ENCODE data around the gene CXXC4. TPM values are rescaled to one million over a fixed set of nuclear protein-coding genes. Genes with fewer than 3 reads are reported as not detected.
A peak's percentile ranks its signal among the peaks of the same experiment; 100 is the strongest.

Gene CXXC4
- total and polyA plus RNA-seq, 4 donors, result 10.2 to 52.9 (median 29.1) TPM

- H3K27ac ChIP-seq (ENCODE audit: low read depth, low read length), result no peak overlapping the region
- WGBS (ENCODE audit: insufficient coverage), result 22% methylated on average over 1 of the region's 2 CpGs
- no peaks in the 10 kb centered on the region for H3K36me3 ChIP-seq (ENCODE audit: control insufficient read depth, insufficient read depth, low read length)
- H3K27me3 ChIP-seq (ENCODE audit: control insufficient read depth, insufficient read depth, low read length), result no peaks in the 10 kb centered on the region
- DNase-seq (ENCODE audit: low read depth in 4 of 6, low spot score in 6 of 6), result peak in 2 of 6 donors; percentile 33 to 58
- H3K4me1 ChIP-seq (ENCODE audit: control insufficient read depth, insufficient read depth, low read length), result no peaks in the 10 kb centered on the region
- no peak overlapping the region for H3K4me3 ChIP-seq (ENCODE audit: low read depth, low read length)
- no peaks in the 10 kb centered on the region for H3K9me3 ChIP-seq (ENCODE audit: control insufficient read depth, insufficient read depth, low read length)
Measured at GRCh38 chr4:104429150-104429741, 65.4 kb downstream of the CXXC4 start.

- no peaks in the 10 kb centered on the region for H3K9me3 ChIP-seq (ENCODE audit: control insufficient read depth, insufficient read depth, low read length)
- no peaks in the 10 kb centered on the region for H3K27me3 ChIP-seq (ENCODE audit: control insufficient read depth, insufficient read depth, low read length)
- no peak overlapping the region for H3K4me3 ChIP-seq (ENCODE audit: low read depth, low read length)
- H3K27ac ChIP-seq (ENCODE audit: low read depth, low read length), result no peak overlapping the region
- H3K4me1 ChIP-seq (ENCODE audit: control insufficient read depth, insufficient read depth, low read length), result no peaks in the 10 kb centered on the region
- H3K36me3 ChIP-seq (ENCODE audit: control insufficient read depth, insufficient read depth, low read length), result no peaks in the 10 kb centered on the region
- DNase-seq (ENCODE audit: low read depth in 4 of 6, low spot score in 6 of 6), result no peak
- WGBS (ENCODE audit: insufficient coverage), result no CpG with 5 or more reads among the region's 2 CpGs
Measured at GRCh38 chr4:104425948-104426347, 68.7 kb downstream of the CXXC4 start.

- Histone ChIP-seq H3K4me1 (ENCODE audit: control insufficient read depth, insufficient read depth, low read length) (no peaks in the 10 kb centered on the region), H3K27ac (ENCODE audit: low read depth, low read length) (peak overlapping the region; percentile 53), H3K36me3 (ENCODE audit: control insufficient read depth, insufficient read depth, low read length) (no peaks in the 10 kb centered on the region), H3K9me3 (ENCODE audit: control insufficient read depth, insufficient read depth, low read length) (no peaks in the 10 kb centered on the region), H3K4me3 (ENCODE audit: low read depth, low read length) (peak overlapping the region; percentile 40), H3K27me3 (ENCODE audit: control insufficient read depth, insufficient read depth, low read length) (no peaks in the 10 kb centered on the region)
- 7% methylated on average over 3 of the region's 8 CpGs for WGBS (ENCODE audit: insufficient coverage)
- peak; percentile 52 to 97 (median 58) for DNase-seq (ENCODE audit: low read depth in 4 of 6, low spot score in 6 of 6)
Measured at GRCh38 chr4:104424989-104425388, 69.7 kb downstream of the CXXC4 start.

GRCh38 chr4:104424475-104424941, 70.2 kb downstream of the CXXC4 start:
- Histone ChIP-seq H3K27me3 (ENCODE audit: control insufficient read depth, insufficient read depth, low read length) (no peaks in the 10 kb centered on the region), H3K36me3 (ENCODE audit: control insufficient read depth, insufficient read depth, low read length) (no peaks in the 10 kb centered on the region), H3K9me3 (ENCODE audit: control insufficient read depth, insufficient read depth, low read length) (no peaks in the 10 kb centered on the region), H3K4me1 (ENCODE audit: control insufficient read depth, insufficient read depth, low read length) (no peaks in the 10 kb centered on the region), H3K4me3 (ENCODE audit: low read depth, low read length) (peak overlapping the region; percentile 40), H3K27ac (ENCODE audit: low read depth, low read length) (peak overlapping the region; percentile 53)
- DNase-seq (ENCODE audit: low read depth in 4 of 6, low spot score in 6 of 6), result peak in 4 of 6 donors; percentile 27 to 72 (median 57)
- WGBS (ENCODE audit: insufficient coverage), result 4% methylated on average over 2 of the region's 7 CpGs

GRCh38 chr4:104421566-104421965, 73.1 kb downstream of the CXXC4 start:
- H3K9me3 ChIP-seq (ENCODE audit: control insufficient read depth, insufficient read depth, low read length), result no peaks in the 10 kb centered on the region
- no peaks in the 10 kb centered on the region for H3K36me3 ChIP-seq (ENCODE audit: control insufficient read depth, insufficient read depth, low read length)
- H3K27me3 ChIP-seq (ENCODE audit: control insufficient read depth, insufficient read depth, low read length), result no peaks in the 10 kb centered on the region
- no CpG with 5 or more reads among the region's 2 CpGs for WGBS (ENCODE audit: insufficient coverage)
- peak in 1 of 6 donors; percentile 12 for DNase-seq (ENCODE audit: low read depth in 4 of 6, low spot score in 6 of 6)
- H3K4me1 ChIP-seq (ENCODE audit: control insufficient read depth, insufficient read depth, low read length), result no peaks in the 10 kb centered on the region
- no peak overlapping the region for H3K27ac ChIP-seq (ENCODE audit: low read depth, low read length)
- H3K4me3 ChIP-seq (ENCODE audit: low read depth, low read length), result no peak overlapping the region

- Histone ChIP-seq H3K4me1 (ENCODE audit: control insufficient read depth, insufficient read depth, low read length) (no peaks in the 10 kb centered on the region), H3K9me3 (ENCODE audit: control insufficient read depth, insufficient read depth, low read length) (no peaks in the 10 kb centered on the region), H3K27me3 (ENCODE audit: control insufficient read depth, insufficient read depth, low read length) (no peaks in the 10 kb centered on the region), H3K27ac (ENCODE audit: low read depth, low read length) (peak overlapping the region; percentile 42), H3K4me3 (ENCODE audit: low read depth, low read length) (peak overlapping the region; percentile 14), H3K36me3 (ENCODE audit: control insufficient read depth, insufficient read depth, low read length) (no peaks in the 10 kb centered on the region)
- DNase-seq (ENCODE audit: low read depth in 4 of 6, low spot score in 6 of 6), result peak in 5 of 6 donors; percentile 35 to 91 (median 62)
- 0% methylated on average over 2 of the region's 5 CpGs for WGBS (ENCODE audit: insufficient coverage)
Measured at GRCh38 chr4:104420766-104421165, 73.9 kb downstream of the CXXC4 start.
